ENCODE results near the gene KRT222. TPM values are rescaled to one million over a fixed set of nuclear protein-coding genes. Genes with fewer than 3 reads are reported as not detected.

KRT222 gene
- total RNA-seq, 2 donors from 2014 or later: 0.63 to 0.81 TPM

DNA sequence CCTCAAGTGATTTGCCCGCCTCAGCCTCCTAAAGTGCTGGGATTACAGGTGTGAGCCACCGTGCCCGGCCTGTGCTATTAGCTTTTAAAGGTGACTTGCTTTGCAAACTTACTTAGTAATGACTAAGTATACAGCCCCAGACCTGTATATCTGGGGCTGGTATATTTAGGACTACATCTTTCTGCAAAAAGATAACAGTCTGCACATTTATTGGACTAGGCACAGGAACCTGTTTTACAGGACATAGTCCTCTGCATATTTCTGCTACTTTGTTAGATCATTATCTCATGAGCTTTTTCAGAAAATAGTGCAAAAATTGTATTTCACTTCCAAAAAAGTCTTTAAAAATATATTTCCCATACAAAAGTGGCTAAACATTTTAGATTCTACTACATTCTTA is 37.3 kb upstream of the KRT222 start:
- ATAC-seq (ENCODE audit: insufficient number of reproducible peaks, low FRiP score, low read depth): no peak
- Histone ChIP-seq H3K27me3 (replicated peaks; ENCODE audit: insufficient read depth) (no peaks in the 10 kb centered on the region), H3K4me3 (no peak overlapping the region)

GRCh38 chr17:40699853-40700252 is 34.9 kb upstream of the KRT222 start:
- no peaks in the 10 kb centered on the region for H3K4me1 ChIP-seq (ENCODE audit: control insufficient read depth in 1 of 2, low read depth in 2 of 2)
- H3K9me3 ChIP-seq: no peaks in the 10 kb centered on the region
- no peak for TF ChIP-seq CTCF (IDR thresholded peaks at IDR 0.05)
- DNase-seq (ENCODE audit: low spot score) (no peak), ATAC-seq (ENCODE audit: insufficient number of reproducible peaks, low FRiP score, low read depth) (no peak)
- H3K36me3 ChIP-seq: no peaks in the 10 kb centered on the region
- no peak overlapping the region for H3K27ac ChIP-seq
- H3K4me3 ChIP-seq: no peak overlapping the region
- no peaks in the 10 kb centered on the region for H3K27me3 ChIP-seq (replicated peaks; ENCODE audit: insufficient read depth)

More for the DNA sequence above, 37.3 kb upstream of the KRT222 start:
- H3K27ac ChIP-seq: no peak overlapping the region
- no peak for DNase-seq (ENCODE audit: low spot score)
- H3K9me3 ChIP-seq: no peaks in the 10 kb centered on the region
- TF ChIP-seq CTCF (IDR thresholded peaks at IDR 0.05): no peak
- H3K4me1 ChIP-seq (ENCODE audit: control insufficient read depth in 1 of 2, low read depth in 2 of 2): no peaks in the 10 kb centered on the region
- H3K36me3 ChIP-seq: no peaks in the 10 kb centered on the region

- Histone ChIP-seq H3K27me3 (replicated peaks; ENCODE audit: insufficient read depth) (no peaks in the 10 kb centered on the region), H3K4me3 (no peak overlapping the region), H3K9me3 (no peaks in the 10 kb centered on the region), H3K4me1 (ENCODE audit: control insufficient read depth in 1 of 2, low read depth in 2 of 2) (no peaks in the 10 kb centered on the region), H3K36me3 (no peaks in the 10 kb centered on the region), H3K27ac (no peak overlapping the region)
- no peak for TF ChIP-seq CTCF (IDR thresholded peaks at IDR 0.05)
- DNase-seq (ENCODE audit: low spot score): no peak
- ATAC-seq (ENCODE audit: insufficient number of reproducible peaks, low FRiP score, low read depth): no peak
Measured at GRCh38 chr17:40699371-40699770, 34.4 kb upstream of the KRT222 start.

DNA sequence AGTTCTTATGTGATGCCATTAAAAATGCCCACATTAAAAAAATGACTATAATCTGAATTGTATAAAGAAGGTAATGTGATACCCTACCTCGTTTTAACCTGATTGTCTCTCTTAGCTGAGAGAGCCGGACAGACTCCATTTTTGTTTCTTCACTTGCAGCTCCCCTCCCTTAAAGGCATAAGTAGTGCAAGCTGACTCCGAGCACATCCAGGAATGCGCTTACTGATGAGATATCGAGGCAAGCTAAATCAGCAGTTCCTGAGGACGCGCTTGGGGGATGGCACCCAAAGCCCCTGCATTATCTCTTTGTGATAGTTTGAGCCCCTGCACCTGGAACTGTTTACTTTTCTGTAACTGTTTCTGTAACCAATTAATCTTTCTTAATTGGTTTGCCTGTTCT is 32.3 kb upstream of the KRT222 start:
- H3K27me3 ChIP-seq (replicated peaks; ENCODE audit: insufficient read depth): no peaks in the 10 kb centered on the region
- TF ChIP-seq CTCF (IDR thresholded peaks at IDR 0.05): no peak

GRCh38 chr17:40696651-40697072 is 31.7 kb upstream of the KRT222 start:
- H3K27me3 ChIP-seq (replicated peaks; ENCODE audit: insufficient read depth): no peaks in the 10 kb centered on the region
- H3K36me3 ChIP-seq: no peaks in the 10 kb centered on the region
- H3K4me1 ChIP-seq (ENCODE audit: control insufficient read depth in 1 of 2, low read depth in 2 of 2): no peaks in the 10 kb centered on the region
- no peak for DNase-seq (ENCODE audit: low spot score)
- no peak for TF ChIP-seq CTCF (IDR thresholded peaks at IDR 0.05)
- H3K27ac ChIP-seq: no peak overlapping the region
- H3K4me3 ChIP-seq: no peak overlapping the region
- ATAC-seq (ENCODE audit: insufficient number of reproducible peaks, low FRiP score, low read depth): no peak
- no peaks in the 10 kb centered on the region for H3K9me3 ChIP-seq

More for the DNA sequence above, 32.3 kb upstream of the KRT222 start:
- no peak for DNase-seq (ENCODE audit: low spot score)
- Histone ChIP-seq H3K9me3 (no peaks in the 10 kb centered on the region), H3K4me1 (ENCODE audit: control insufficient read depth in 1 of 2, low read depth in 2 of 2) (no peaks in the 10 kb centered on the region), H3K27ac (no peak overlapping the region), H3K36me3 (no peaks in the 10 kb centered on the region), H3K4me3 (no peak overlapping the region)
- ATAC-seq (ENCODE audit: insufficient number of reproducible peaks, low FRiP score, low read depth): no peak

All from thoracic aorta (tissue), 2 donors.